Caco-2 (cell line): ENCODE data around the gene EXOC2. TPM values are rescaled to one million over a fixed set of nuclear protein-coding genes. Genes with fewer than 3 reads are reported as not detected.

Source experiments
- BruUV-seq: library from RNA; stranded (reverse); fragments of 400-500 nt; replicated peaks from 2 replicates; lab custom pipeline; 2021; lab: Mats Ljungman, UMichigan
- CTCF ChIA-PET: fragments of 300-600 bp; sonication (Branson Sonifier 250); formaldehyde crosslinking; loops from one replicate; lab custom pipeline; 2022; ENCODE audit warnings: antibody characterized with exemption; lab: Charles Lee
- POLR2A ChIA-PET: fragments of 300-600 bp; sonication (Branson Sonifier 250); formaldehyde crosslinking; loops from one replicate; lab custom pipeline; 2022; ENCODE audit warnings: antibody characterized with exemption; lab: Charles Lee
- DNase-seq, 2 experiments: peaks; one replicate each; pipeline versions ENCODE4 v3.0.0 to v3.0.0-alpha.2; 2020 to 2022
- H3K27me3 ChIP-seq: replicated peaks from 2 replicates; pipeline ENCODE4 v1.6.0; 2011; ENCODE audit warnings: low read length; ENCODE audit not compliant: control insufficient read depth, insufficient read depth
- H3K36me3 ChIP-seq: 2 replicates; pipeline ENCODE4 v1.5.1; 2011; ENCODE audit warnings: low read length; ENCODE audit not compliant: control insufficient read depth, insufficient read depth
- H3K4me1 ChIP-seq: fragments of 250-450 bp; sonication (Bioruptor Pico); 2 replicates; pipeline ENCODE4 v1.5.1; 2020; ENCODE audit warnings: mild to moderate bottlenecking
- H3K4me3 ChIP-seq: 2 replicates; pipeline ENCODE4 v1.5.1; 2011; ENCODE audit warnings: low read depth, mild to moderate bottlenecking, control low read depth, low read length
- H3K9me3 ChIP-seq: fragments of 250-450 bp; sonication (Bioruptor Pico); 2 replicates; pipeline ENCODE4 v1.5.1; 2020; ENCODE audit warnings: mild to moderate bottlenecking, moderate library complexity
- H3K27ac Mint-ChIP-seq: one replicate; pipeline ENCODE4 v1.8.0; 2022; ENCODE audit warnings: mixed read lengths; ENCODE audit not compliant: unreplicated experiment
- H3K27me3 Mint-ChIP-seq: one replicate; pipeline ENCODE4 v1.8.0; 2022; ENCODE audit warnings: mixed read lengths; ENCODE audit not compliant: insufficient read depth, unreplicated experiment
- H3K36me3 Mint-ChIP-seq: one replicate; pipeline ENCODE4 v1.8.0; 2022; ENCODE audit warnings: mild to moderate bottlenecking, mixed read lengths; ENCODE audit not compliant: insufficient read depth, unreplicated experiment
- H3K4me1 Mint-ChIP-seq: one replicate; pipeline ENCODE4 v1.8.0; 2022; ENCODE audit warnings: low read depth, mixed read lengths; ENCODE audit not compliant: unreplicated experiment
- H3K4me3 Mint-ChIP-seq: one replicate; pipeline ENCODE4 v1.8.0; 2022; ENCODE audit warnings: mild to moderate bottlenecking, moderate library complexity, mixed read lengths; ENCODE audit not compliant: unreplicated experiment
- H3K9me3 Mint-ChIP-seq: one replicate; pipeline ENCODE4 v1.8.0; 2022; ENCODE audit warnings: mixed read lengths; ENCODE audit not compliant: unreplicated experiment
- CTCF ChIP-seq, 2 experiments: fragments of 200-600 bp in 1 of 2; IDR thresholded peaks; 1 replicate in 1 of 2; 2 replicates in 1 of 2; pipeline versions ENCODE4 v1.5.1 to v1.8.0; 2011 to 2022; ENCODE audit warnings: antibody characterized with exemption in 1 of 2, control low read depth in 1 of 2, inconsistent platforms in 1 of 2, low read depth in 1 of 2, low read length in 1 of 2, mild to moderate bottlenecking in 1 of 2, moderate library complexity in 1 of 2; ENCODE audit not compliant: insufficient read depth in 1 of 2, severe bottlenecking in 1 of 2, unreplicated experiment in 1 of 2
- intact Hi-C: fragments of 100-400 bp; cut with micrococcal nuclease; formaldehyde crosslinking; loops from one replicate; pipeline ENCODE4 v1.10.0; 2022; ENCODE audit not compliant: unreplicated experiment
- total RNA-seq: library from RNA; stranded (reverse); gene quantifications from 2 replicates; pipeline ENCODE4 v1.2.3, GENCODE V29; 2022

The EXOC2 gene
- total RNA-seq, 1 experiment from 2014 or later: 21.4 TPM

- CTCF ChIA-PET: no interaction called here
- no peak for TF ChIP-seq CTCF (IDR thresholded peaks at IDR 0.05; ENCODE audit: insufficient read depth in 1 of 2, low read depth in 1 of 2, low read length in 1 of 2, severe bottlenecking in 1 of 2, unreplicated experiment in 1 of 2)
- intact Hi-C loops: no loop called here
- no TSS peak for BruUV-seq
- POLR2A ChIA-PET: no interaction called here
- Mint-ChIP-seq H3K27ac (peak overlapping the region; percentile 14), H3K4me1 (peaks cover 16% of the 10 kb centered on the region), H3K9me3 (no peaks in the 10 kb centered on the region), H3K27me3 (no peaks in the 10 kb centered on the region), H3K36me3 (no peaks in the 10 kb centered on the region), H3K4me3 (no peak overlapping the region)
- DNase-seq: peak; percentile 14 to 41
- H3K27me3 ChIP-seq: no peaks in the 10 kb centered on the region
- no peak overlapping the region for H3K4me3 ChIP-seq
- H3K9me3 ChIP-seq: no peaks in the 10 kb centered on the region
- H3K36me3 ChIP-seq: no peaks in the 10 kb centered on the region
- peaks cover 6% of the 10 kb centered on the region; the same call in 1 of the 2 replicates for H3K4me1 ChIP-seq
Measured at GRCh38 chr6:659716-660581, 33.0 kb downstream of the EXOC2 start.

GRCh38 chr6:658244-658643, 34.7 kb downstream of the EXOC2 start:
- intact Hi-C loops: no loop called here
- Mint-ChIP-seq H3K9me3 (no peaks in the 10 kb centered on the region), H3K4me3 (no peak overlapping the region), H3K36me3 (no peaks in the 10 kb centered on the region), H3K27ac (no peak overlapping the region), H3K27me3 (no peaks in the 10 kb centered on the region), H3K4me1 (peaks cover 10% of the 10 kb centered on the region)
- Histone ChIP-seq H3K36me3 (no peaks in the 10 kb centered on the region), H3K4me3 (no peak overlapping the region), H3K9me3 (no peaks in the 10 kb centered on the region), H3K4me1 (peaks cover 6% of the 10 kb centered on the region; the same call in 1 of the 2 replicates), H3K27me3 (no peaks in the 10 kb centered on the region)
- CTCF ChIA-PET: no interaction called here
- DNase-seq: no peak
- POLR2A ChIA-PET: no interaction called here
- no peak for TF ChIP-seq CTCF (IDR thresholded peaks at IDR 0.05; ENCODE audit: insufficient read depth in 1 of 2, low read depth in 1 of 2, low read length in 1 of 2, severe bottlenecking in 1 of 2, unreplicated experiment in 1 of 2)
- no TSS peak for BruUV-seq

- no peak for DNase-seq
- Histone ChIP-seq H3K36me3 (no peaks in the 10 kb centered on the region), H3K9me3 (no peaks in the 10 kb centered on the region), H3K4me1 (peaks cover 6% of the 10 kb centered on the region; the same call in 1 of the 2 replicates), H3K27me3 (no peaks in the 10 kb centered on the region), H3K4me3 (no peak overlapping the region)
- Mint-ChIP-seq H3K9me3 (no peaks in the 10 kb centered on the region), H3K27me3 (no peaks in the 10 kb centered on the region), H3K4me1 (peaks cover 5% of the 10 kb centered on the region), H3K36me3 (no peaks in the 10 kb centered on the region), H3K27ac (no peak overlapping the region), H3K4me3 (no peak overlapping the region)
- TF ChIP-seq CTCF (IDR thresholded peaks at IDR 0.05; ENCODE audit: insufficient read depth in 1 of 2, low read depth in 1 of 2, low read length in 1 of 2, severe bottlenecking in 1 of 2, unreplicated experiment in 1 of 2): no peak
- ChIA-PET CTCF (no interaction called here), POLR2A (interaction anchor here (0.6 kb wide), 1 partner anchor 50 kb away, joined by 3 read pairs; no protein-coding TSS in a partner anchor)
- intact Hi-C loops: no loop called here
- BruUV-seq: no TSS peak
Measured at GRCh38 chr6:657743-658142, 35.2 kb downstream of the EXOC2 start.
